Neural cell (in vitro differentiated cells): Measurements from ENCODE around the gene SLC35E1.

Experiments used
- EZH2 ChIP-seq: fragments of 200-600, 300-800 bp; shearing (Covaris generic), sonication (generic); IDR thresholded peaks from 2 replicates; pipeline ENCODE4 v1.6.1; 2014; ENCODE audit warnings: antibody characterized with exemption, low read length, borderline replicate concordance, mild to moderate bottlenecking; ENCODE audit not compliant: insufficient read depth, poor library complexity, severe bottlenecking
- MXI1 ChIP-seq: fragments of 450-650 bp; conservative IDR thresholded peaks from 2 replicates; pipeline ENCODE4 v1.6.1; 2014; ENCODE audit warnings: antibody characterized with exemption, mild to moderate bottlenecking; ENCODE audit not compliant: poor library complexity, severe bottlenecking
- POLR2AphosphoS5 ChIP-seq: IDR thresholded peaks from 2 replicates; pipeline ENCODE4 v1.6.1; 2012
- TAF1 ChIP-seq: IDR thresholded peaks from 2 replicates; pipeline ENCODE4 v1.6.1; 2012; ENCODE audit warnings: low read depth
- TF ChIP-seq, protein P1 (sequence below): fragments of 450-650 bp; IDR thresholded peaks from 2 replicates; pipeline ENCODE4 v1.5.1; 2014; ENCODE audit warnings: antibody characterized with exemption, mild to moderate bottlenecking, moderate library complexity; ENCODE audit not compliant: poor library complexity, severe bottlenecking

DNA sequence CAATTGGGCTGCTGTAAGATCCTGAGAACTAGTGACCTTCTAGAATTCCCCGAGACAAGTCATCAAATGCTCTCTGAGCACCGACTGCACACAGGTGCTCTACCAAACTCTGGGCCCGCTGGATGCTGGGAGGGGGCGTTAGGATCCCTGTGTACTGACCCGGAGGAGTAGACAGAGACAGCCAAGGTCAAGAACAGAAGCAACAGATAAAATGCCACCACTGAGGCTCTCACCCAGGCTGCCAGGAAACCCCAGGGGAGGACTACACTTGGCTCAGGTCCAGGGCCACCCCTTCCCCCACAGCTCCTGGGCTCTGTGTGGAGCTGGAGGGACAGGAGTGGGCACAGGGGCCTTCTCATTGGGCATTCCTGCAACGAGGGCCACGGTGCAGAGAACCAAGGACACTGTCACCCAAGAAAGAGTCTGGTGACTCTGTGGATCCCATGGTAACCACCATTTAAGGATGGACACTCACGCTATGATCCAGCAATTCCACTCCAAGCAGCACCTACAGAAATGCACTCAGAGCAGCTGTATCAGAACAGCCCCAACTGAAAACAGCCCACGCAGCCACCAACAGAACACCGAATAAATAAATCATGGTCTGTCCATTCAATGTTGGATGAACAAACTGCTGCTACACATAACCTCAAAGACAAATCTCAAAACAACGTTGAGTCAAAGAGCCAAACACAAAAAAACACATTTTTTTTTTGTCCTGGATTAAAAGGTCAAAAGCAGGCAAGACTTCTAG lies 16.8 kb upstream of the SLC35E1 start:
- TF ChIP-seq TAF1, result no peak
- TF ChIP-seq EZH2, result no peak
- TF ChIP-seq, protein P1, sequence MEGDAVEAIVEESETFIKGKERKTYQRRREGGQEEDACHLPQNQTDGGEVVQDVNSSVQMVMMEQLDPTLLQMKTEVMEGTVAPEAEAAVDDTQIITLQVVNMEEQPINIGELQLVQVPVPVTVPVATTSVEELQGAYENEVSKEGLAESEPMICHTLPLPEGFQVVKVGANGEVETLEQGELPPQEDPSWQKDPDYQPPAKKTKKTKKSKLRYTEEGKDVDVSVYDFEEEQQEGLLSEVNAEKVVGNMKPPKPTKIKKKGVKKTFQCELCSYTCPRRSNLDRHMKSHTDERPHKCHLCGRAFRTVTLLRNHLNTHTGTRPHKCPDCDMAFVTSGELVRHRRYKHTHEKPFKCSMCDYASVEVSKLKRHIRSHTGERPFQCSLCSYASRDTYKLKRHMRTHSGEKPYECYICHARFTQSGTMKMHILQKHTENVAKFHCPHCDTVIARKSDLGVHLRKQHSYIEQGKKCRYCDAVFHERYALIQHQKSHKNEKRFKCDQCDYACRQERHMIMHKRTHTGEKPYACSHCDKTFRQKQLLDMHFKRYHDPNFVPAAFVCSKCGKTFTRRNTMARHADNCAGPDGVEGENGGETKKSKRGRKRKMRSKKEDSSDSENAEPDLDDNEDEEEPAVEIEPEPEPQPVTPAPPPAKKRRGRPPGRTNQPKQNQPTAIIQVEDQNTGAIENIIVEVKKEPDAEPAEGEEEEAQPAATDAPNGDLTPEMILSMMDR, result no peak
- no peak for TF ChIP-seq POLR2AphosphoS5
- TF ChIP-seq MXI1, result no peak
